ENCODE results near the gene B3GNT9.

GRCh38 chr16:67192781-67193361 is 42.1 kb upstream of the B3GNT9 start:
- TF ChIP-seq CTCF (IDR thresholded peaks at IDR 0.05; ENCODE audit: low read length) (no peak), EZH2 (optimal IDR thresholded peaks at IDR 0.05; ENCODE audit: low read depth, low read length) (no peak)
